ENCODE data around the gene ABHD14A.

DNA sequence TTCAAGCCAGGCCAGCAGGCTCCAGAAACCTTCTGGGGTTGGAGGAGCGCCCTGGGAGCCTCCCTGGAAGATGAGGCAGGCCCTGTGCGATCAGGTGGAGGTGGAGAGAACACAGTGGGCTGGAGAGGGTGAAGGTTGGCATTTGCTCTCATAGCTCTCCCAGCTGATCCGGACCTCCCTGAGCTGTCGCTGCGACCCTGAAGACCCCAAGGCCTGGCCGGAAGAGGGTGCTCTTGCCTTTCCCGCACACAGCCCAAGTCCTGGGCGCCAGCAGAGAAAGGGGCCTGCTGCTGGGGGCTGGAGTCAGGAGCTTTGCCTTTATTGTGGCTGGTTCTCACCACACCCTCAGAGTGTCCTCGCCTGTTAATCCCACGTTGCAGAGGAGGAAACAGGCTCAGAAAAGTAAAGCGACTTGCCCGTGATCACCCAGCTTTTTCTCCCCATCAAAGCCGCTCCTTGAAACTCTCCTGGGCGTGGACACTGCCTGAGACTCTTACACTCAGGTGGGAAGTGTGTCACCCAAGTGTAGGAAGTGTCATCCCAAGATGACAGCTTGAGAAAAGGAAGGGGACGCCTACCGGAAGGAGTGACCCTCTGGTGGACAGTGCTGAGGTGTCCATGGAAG lies 29.4 kb downstream of the ABHD14A start:
- TF ChIP-seq, protein P1, sequence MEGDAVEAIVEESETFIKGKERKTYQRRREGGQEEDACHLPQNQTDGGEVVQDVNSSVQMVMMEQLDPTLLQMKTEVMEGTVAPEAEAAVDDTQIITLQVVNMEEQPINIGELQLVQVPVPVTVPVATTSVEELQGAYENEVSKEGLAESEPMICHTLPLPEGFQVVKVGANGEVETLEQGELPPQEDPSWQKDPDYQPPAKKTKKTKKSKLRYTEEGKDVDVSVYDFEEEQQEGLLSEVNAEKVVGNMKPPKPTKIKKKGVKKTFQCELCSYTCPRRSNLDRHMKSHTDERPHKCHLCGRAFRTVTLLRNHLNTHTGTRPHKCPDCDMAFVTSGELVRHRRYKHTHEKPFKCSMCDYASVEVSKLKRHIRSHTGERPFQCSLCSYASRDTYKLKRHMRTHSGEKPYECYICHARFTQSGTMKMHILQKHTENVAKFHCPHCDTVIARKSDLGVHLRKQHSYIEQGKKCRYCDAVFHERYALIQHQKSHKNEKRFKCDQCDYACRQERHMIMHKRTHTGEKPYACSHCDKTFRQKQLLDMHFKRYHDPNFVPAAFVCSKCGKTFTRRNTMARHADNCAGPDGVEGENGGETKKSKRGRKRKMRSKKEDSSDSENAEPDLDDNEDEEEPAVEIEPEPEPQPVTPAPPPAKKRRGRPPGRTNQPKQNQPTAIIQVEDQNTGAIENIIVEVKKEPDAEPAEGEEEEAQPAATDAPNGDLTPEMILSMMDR (IDR thresholded peaks at IDR 0.05; ENCODE audit: borderline replicate concordance, extremely low read depth, low read length, poor library complexity, severe bottlenecking) = peak; percentile 39
- TF ChIP-seq EZH2 (IDR thresholded peaks at IDR 0.05; ENCODE audit: borderline replicate concordance, low read depth, low read length, severe bottlenecking) = no peak

Data from DND-41 (cell line).